Stimulated activated CD4-positive, alpha-beta T cell treated with anti-CD3 and anti-CD28 coated beads, Interleukin-15, amount 100 ng/mL, for 48 hours (primary cell): ENCODE results near the gene ADORA2A.

Experiments used
- DNase-seq, 2 donors: peaks; one replicate each; pipeline ENCODE4 v3.0.0-alpha.2; 2020; ENCODE audit warnings: low read depth in 2 of 2

The ADORA2A gene

DNA sequence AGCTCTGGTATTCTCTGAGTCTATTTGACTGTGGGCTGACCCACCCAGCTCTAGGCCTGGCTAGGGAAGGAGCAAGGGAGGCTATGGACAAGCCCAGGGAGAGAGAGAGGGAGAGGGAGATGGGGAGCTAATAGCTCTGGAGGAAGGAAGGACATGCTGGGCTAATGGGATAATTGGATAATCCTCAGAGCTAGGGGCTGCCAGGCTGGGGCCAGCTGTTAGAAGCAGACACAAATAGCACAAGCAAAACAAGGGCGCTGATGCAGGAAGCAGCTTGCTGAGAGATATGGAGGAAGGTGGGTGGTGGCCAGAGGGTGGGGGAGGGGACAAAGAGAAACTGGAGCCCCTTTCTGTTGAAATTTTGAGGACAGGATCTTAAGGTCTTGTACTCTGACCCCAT lies 23.2 kb downstream of the ADORA2A start:
- no peak for DNase-seq

DNA sequence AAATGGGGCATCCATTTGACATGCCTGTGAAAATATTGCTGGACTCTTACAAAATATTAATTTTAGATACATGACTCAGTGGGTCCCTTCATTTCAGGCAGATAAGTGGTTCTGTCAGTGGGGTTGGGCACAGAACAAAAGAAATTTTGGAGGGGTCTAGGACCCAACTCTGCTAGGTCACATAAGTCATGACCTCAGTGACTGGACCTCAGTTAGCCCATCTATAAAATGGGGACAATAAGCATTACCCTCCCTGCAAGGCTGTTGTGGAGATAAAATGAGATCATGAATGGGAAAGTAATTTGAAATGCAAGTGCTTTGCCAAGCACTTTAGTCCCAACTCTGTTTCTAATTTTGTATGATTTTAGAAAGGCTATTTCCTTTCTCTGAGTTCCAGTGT lies 23.8 kb downstream of the ADORA2A start:
- no peak for DNase-seq

GRCh38 chr22:24453853-24454252 lies 26.5 kb downstream of the ADORA2A start:
- no peak for DNase-seq

- DNase-seq: no peak
Measured at GRCh38 chr22:24455039-24455438, 27.6 kb downstream of the ADORA2A start.

- no peak for DNase-seq
Measured at GRCh38 chr22:24455751-24456426, 28.5 kb downstream of the ADORA2A start.

GRCh38 chr22:24457894-24458420 lies 30.6 kb downstream of the ADORA2A start:
- no peak for DNase-seq

DNA sequence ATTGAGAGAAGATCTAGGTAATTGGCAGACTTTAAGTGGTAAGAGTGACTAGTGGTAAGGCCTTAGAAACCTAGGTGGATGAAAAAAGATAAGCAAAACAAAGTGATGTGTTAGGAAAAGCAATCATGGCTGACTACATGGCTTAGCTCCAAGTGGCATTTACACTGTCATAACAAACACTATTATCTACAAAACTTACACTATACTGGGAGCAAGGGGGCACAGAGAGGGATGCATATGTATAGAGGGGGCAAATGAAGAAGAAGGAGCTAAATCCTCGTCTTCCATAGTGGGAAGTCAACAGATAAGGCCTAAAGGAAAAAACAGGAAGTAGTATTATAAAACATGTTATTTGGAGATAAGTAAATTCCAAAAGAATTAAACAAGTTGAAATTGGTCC lies 32.5 kb downstream of the ADORA2A start:
- no peak for DNase-seq

DNA sequence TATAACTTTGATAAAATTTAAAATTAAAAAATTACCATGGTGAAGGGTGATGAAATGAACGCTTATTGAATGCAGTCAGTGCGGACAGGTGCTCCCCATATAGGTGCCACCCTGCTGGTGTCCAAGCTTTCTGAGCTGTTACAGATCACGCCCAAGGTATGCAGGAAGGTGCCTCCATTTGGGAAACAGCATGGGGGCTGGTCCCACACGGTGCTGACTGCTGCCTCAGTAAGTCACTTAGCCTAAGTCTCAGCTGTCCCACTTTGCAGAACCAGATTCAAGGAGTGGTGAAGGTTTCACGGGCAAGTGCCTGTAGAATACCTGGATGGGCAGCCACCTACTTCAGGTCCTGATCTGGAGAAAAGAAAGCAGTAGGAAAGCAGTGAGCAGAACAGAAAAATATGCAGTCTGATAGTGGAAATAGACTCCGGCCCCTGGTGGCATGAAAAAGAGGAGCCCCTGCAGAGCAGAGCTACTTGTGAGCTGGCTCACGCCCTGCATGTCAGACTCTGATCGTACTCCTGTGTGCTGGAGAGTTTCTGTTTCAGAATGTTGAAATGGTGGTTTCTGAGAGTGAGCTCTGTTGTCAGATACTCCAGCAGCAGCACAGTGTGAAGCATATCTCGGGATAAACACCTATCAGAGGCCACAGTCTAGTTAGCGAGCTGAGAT lies 33.2 kb downstream of the ADORA2A start:
- no peak for DNase-seq

DNA sequence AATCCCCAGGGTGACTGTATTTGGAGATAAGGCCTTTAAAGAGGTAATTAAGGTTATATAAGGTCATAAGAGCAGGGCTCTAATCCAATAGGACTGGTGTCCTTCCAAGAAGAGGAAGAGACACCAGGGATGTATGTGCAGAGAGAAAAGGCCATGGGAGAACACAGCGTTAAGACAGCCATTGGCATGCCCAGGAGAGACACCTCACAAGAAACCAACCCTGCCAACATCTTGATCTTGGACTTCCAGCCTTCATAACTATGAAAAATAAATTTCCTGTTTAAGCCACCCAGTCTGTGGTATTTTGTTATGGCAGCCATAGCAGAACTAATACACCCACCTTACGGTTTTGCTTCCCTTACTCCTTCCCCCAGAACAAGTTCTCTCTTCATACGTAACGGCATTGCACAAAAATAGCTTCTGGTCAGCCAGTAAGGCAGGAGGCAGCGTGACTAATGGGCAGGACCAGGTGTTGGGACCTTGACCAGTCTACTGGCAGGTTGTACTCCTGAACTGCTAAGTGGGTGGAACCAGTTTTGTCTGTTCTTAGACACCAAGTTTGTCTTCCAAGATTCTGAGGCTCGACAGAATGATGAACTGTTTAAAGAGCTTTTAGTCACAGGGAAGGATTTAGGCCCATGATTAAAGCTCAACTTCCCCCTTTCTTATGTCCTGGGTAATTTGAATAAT lies 35.8 kb downstream of the ADORA2A start:
- no peak for DNase-seq

DNA sequence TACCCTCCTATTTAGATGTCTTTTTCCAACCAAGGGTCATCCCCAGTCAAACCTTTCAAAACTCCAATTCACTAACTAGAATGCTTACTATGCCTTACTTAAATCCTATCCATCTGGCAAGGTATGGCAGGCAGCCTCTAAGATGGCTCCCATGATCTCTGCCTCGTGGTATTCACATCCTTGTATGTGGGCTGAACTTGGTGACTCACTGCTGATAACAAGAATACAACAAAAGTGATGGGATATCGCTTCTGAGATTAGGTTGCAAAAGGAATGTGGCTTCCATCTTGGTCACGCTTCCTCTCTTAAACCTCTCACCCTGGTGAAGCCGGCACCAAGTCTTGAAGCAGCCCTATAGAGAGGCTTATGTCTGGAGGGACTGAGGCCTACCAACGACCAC lies 38.2 kb downstream of the ADORA2A start:
- DNase-seq: no peak

DNA sequence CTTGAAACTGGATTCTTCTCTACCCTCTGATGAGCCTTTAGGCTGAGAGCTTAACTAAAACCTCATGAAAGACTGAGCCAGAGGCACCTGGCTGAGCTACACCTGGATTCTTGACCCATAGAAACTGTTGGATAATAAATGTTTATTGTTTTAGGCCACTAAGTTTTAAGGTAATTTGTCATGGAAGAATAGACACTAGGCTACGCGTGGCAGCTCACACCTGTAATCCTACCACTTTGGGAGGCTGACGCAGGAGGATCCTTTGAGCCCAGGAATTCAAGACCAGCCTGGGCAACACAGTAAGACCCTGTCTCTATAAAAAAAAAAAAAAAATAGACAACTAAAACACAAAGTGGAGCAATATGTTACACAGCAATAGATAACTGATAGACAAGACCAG lies 38.6 kb downstream of the ADORA2A start:
- DNase-seq: no peak

DNA sequence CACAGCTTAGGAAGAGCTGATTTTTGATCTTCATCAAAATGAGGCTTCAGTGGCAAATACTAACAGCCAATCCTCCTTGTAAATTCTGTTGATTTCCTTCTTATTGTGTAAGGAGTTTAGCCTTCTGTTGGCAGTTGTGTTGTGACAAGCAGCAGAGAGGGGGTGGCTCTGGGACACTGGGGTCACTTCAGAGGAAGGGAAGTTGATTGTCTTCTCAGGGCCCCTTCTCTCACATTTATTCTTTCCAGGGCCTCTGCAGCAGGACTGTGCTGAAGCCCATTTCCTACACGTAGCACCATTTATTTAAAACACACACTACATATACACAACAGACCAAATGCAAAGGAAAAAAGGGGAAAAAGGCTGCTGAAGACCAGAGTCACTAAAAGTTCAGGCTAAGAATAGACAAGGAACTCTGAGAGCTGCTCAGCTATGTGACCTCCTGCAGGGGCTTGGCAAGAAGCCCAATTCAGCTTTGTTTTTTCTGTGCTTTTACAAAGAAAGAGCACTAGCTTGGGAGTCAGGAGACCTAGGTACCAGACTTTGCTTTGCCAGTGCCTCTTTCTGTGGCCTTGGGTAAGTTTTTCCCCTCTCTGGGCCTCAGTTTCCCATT lies 39.4 kb downstream of the ADORA2A start:
- no peak for DNase-seq

DNA sequence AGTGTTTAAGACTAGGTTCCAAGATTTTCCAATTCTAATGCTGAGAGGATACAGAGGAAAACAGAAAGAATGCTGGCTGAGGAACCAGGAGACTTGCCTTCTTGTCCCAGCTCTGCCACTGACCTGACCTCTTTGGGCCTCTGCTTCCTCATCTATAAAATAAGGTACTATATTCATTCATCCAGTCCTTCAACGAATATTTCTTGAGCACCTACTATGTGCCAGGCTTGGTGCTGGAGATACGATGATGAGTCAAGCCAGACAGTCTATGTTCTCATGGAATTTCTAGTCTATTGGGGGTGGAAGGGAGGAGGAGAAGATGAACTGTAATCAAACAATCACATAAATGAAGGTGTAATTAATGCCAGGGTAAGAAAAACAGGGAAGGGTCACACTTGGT lies 39.9 kb downstream of the ADORA2A start:
- no peak for DNase-seq

DNA sequence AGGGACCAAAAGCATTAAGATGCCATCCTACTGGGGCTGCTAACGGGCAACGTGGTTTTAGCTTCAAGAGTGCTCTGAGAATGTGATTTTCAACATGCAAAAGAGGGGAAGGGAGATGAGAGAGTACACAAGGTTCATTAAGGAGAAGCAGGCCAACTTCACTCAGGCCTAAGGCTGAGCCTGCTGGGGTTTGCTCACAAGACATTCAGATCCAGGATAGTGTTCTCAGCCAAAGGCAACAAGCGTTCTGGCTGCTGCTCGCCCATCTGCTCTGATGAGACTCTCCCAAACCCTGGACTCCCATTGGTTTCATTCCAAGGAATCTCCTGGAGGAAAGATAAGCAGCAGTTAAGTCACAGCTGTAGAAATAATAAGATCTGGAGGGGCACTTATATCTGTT lies 44.2 kb downstream of the ADORA2A start:
- DNase-seq: no peak

GRCh38 chr22:24473284-24473683 lies 45.9 kb downstream of the ADORA2A start:
- DNase-seq: no peak

DNA sequence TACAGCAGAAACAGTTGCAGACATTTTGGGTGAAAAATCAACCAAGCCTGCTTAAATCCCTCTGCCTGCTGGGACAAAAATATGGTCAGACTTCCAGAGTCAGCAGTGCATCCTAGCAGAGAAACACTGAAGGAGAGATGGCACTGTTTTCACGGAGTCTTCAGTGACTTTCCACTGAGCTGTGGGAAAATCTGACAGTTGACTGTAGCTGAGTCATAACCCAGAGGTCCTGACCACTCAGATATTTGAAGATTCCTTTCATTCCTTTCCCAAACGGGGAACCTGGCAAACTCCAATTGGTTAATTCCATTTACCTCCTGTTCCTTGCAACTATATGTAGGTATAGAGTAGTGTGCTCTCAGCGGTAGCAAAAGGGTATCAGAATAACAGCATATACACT lies 46.8 kb downstream of the ADORA2A start:
- no peak for DNase-seq

- DNase-seq: no peak
Measured at GRCh38 chr22:24474649-24475255, 47.4 kb downstream of the ADORA2A start.

DNA sequence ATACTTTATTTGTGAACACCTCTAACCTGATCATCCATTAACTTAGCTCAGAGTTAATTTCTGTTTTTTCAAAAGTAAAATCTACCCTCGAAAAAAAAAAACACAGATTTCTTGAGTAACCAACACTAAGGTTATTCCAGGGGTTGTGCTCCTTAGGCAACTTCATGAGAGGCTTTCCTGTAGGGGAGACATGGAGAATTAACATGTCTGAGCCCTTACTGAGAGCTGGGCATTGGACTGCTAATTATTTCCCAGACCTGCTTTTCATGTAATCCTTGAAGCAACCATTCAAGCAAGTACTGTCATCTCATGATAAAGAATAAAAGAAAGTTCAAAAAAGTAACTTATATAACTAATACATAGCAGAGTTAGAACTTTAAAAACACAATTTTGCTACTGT lies 54.2 kb downstream of the ADORA2A start:
- DNase-seq: no peak

- no peak for DNase-seq
Measured at GRCh38 chr22:24482575-24482974, 55.2 kb downstream of the ADORA2A start.

- no peak for DNase-seq
Measured at GRCh38 chr22:24482998-24483397, 55.6 kb downstream of the ADORA2A start.

DNA sequence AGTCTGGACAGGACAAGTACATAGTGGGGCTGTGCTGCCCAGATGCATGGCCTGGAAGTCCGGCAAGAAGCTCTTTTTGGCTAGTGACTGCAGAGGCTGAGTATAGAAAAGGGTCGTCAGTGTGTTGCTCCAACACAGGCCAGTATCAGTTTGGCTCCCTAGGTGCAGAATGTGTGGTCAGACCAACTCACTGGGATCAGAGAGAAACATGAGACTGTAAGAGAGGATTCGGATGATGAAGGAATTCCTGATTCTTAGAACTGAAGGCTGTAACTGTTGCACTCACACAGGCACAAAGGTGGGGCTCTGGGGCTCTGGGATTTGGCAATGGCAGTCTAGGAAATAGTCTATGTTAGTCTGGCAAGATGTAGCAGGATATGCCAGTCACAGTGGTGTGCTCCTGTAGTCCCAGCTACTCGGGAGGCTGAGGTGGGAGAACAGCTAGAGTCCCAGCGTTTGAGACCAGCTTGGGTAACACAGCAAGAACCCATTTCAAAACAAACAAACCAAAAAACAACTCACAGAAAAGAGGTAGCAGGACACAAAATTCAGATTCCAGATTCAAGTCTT lies 56.7 kb downstream of the ADORA2A start:
- DNase-seq: no peak

- DNase-seq: no peak
Measured at GRCh38 chr22:24485170-24485569, 57.8 kb downstream of the ADORA2A start.
